ENCODE results near the gene USF3. TPM values are rescaled to one million over a fixed set of nuclear protein-coding genes. Genes with fewer than 3 reads are reported as not detected.

USF3 gene
- total RNA-seq, 2 experiments from 2014 or later = 31.4 to 32.6 TPM

- Histone ChIP-seq H3K9me3 (ENCODE audit: control insufficient read depth in 1 of 2, insufficient read depth in 1 of 2, low read length in 2 of 2) (no peaks in the 10 kb centered on the region), H3K27me3 (ENCODE audit: control insufficient read depth in 1 of 2, insufficient read depth in 2 of 2, low read length in 2 of 2) (no peaks in the 10 kb centered on the region), H3K36me3 (ENCODE audit: insufficient read depth, low read length) (peaks cover 81% of the 10 kb centered on the region), H3K4me1 (ENCODE audit: insufficient read depth, low read length) (no peaks in the 10 kb centered on the region), H3K4me3 (ENCODE audit: low read length) (no peak overlapping the region), H3K27ac (ENCODE audit: low read depth in 1 of 2, low read length in 2 of 2) (no peak overlapping the region)
- H3K27me3 Mint-ChIP-seq = no peaks in the 10 kb centered on the region
- no peak for TF ChIP-seq CTCF (IDR thresholded peaks at IDR 0.05)
- CTCF ChIA-PET = no interaction called here
- H3K4me1 Mint-ChIP-seq (ENCODE audit: low read depth) = peaks cover 16% of the 10 kb centered on the region
- H3K27ac Mint-ChIP-seq = no peak overlapping the region
- no peaks in the 10 kb centered on the region for H3K9me3 Mint-ChIP-seq
- peaks cover 85% of the 10 kb centered on the region for H3K36me3 Mint-ChIP-seq (ENCODE audit: low read depth)
- H3K4me3 Mint-ChIP-seq = no peak overlapping the region
- POLR2A ChIA-PET = no interaction called here
- no peak for DNase-seq
- intact Hi-C loops (cut with DNase I, micrococcal nuclease) = no loop called here
- no peak for ATAC-seq (ENCODE audit: poor library complexity)
Observed at GRCh38 chr3:113623811-113624210, 72.6 kb downstream of the USF3 start.

GRCh38 chr3:113623324-113623723 is 73.1 kb downstream of the USF3 start:
- Mint-ChIP-seq H3K27ac (no peak overlapping the region), H3K9me3 (no peaks in the 10 kb centered on the region), H3K36me3 (ENCODE audit: low read depth) (peaks cover 85% of the 10 kb centered on the region), H3K4me1 (ENCODE audit: low read depth) (peaks cover 16% of the 10 kb centered on the region), H3K4me3 (no peak overlapping the region), H3K27me3 (no peaks in the 10 kb centered on the region)
- Histone ChIP-seq H3K9me3 (ENCODE audit: control insufficient read depth in 1 of 2, insufficient read depth in 1 of 2, low read length in 2 of 2) (no peaks in the 10 kb centered on the region), H3K27ac (ENCODE audit: low read depth in 1 of 2, low read length in 2 of 2) (no peak overlapping the region), H3K4me3 (ENCODE audit: low read length) (no peak overlapping the region), H3K27me3 (ENCODE audit: control insufficient read depth in 1 of 2, insufficient read depth in 2 of 2, low read length in 2 of 2) (no peaks in the 10 kb centered on the region), H3K36me3 (ENCODE audit: insufficient read depth, low read length) (peaks cover 81% of the 10 kb centered on the region), H3K4me1 (ENCODE audit: insufficient read depth, low read length) (no peaks in the 10 kb centered on the region)
- intact Hi-C loops (cut with DNase I, micrococcal nuclease) = no loop called here
- CTCF ChIA-PET = no interaction called here
- ATAC-seq (ENCODE audit: poor library complexity) (no peak), DNase-seq (no peak)
- POLR2A ChIA-PET = no interaction called here
- TF ChIP-seq CTCF (IDR thresholded peaks at IDR 0.05) = no peak

- no peak for TF ChIP-seq CTCF (IDR thresholded peaks at IDR 0.05)
- ChIA-PET POLR2A (no interaction called here), CTCF (no interaction called here)
- intact Hi-C loops (cut with DNase I, micrococcal nuclease) = no loop called here
- DNase-seq (no peak), ATAC-seq (ENCODE audit: poor library complexity) (no peak)
- Mint-ChIP-seq H3K9me3 (no peaks in the 10 kb centered on the region), H3K36me3 (ENCODE audit: low read depth) (peaks cover 84% of the 10 kb centered on the region), H3K4me1 (ENCODE audit: low read depth) (no peaks in the 10 kb centered on the region), H3K4me3 (no peak overlapping the region), H3K27me3 (no peaks in the 10 kb centered on the region), H3K27ac (no peak overlapping the region)
- peaks cover 81% of the 10 kb centered on the region for H3K36me3 ChIP-seq (ENCODE audit: insufficient read depth, low read length)
- H3K4me1 ChIP-seq (ENCODE audit: insufficient read depth, low read length) = no peaks in the 10 kb centered on the region
- no peak overlapping the region for H3K4me3 ChIP-seq (ENCODE audit: low read length)
- H3K27me3 ChIP-seq (ENCODE audit: control insufficient read depth in 1 of 2, insufficient read depth in 2 of 2, low read length in 2 of 2) = no peaks in the 10 kb centered on the region
- no peak overlapping the region for H3K27ac ChIP-seq (ENCODE audit: low read depth in 1 of 2, low read length in 2 of 2)
- H3K9me3 ChIP-seq (ENCODE audit: control insufficient read depth in 1 of 2, insufficient read depth in 1 of 2, low read length in 2 of 2) = no peaks in the 10 kb centered on the region
Observed at GRCh38 chr3:113620091-113620490, 76.4 kb downstream of the USF3 start.

Measured in CD4-positive, alpha-beta T cell (primary cell).